ENCODE measurements around the gene RPL27A. TPM values are rescaled to one million over a fixed set of nuclear protein-coding genes. Genes with fewer than 3 reads are reported as not detected.

RPL27A gene
- total and polyA plus RNA-seq, 3 donors from 2014 or later, result 340 to 1,052 (median 586) TPM

DNA sequence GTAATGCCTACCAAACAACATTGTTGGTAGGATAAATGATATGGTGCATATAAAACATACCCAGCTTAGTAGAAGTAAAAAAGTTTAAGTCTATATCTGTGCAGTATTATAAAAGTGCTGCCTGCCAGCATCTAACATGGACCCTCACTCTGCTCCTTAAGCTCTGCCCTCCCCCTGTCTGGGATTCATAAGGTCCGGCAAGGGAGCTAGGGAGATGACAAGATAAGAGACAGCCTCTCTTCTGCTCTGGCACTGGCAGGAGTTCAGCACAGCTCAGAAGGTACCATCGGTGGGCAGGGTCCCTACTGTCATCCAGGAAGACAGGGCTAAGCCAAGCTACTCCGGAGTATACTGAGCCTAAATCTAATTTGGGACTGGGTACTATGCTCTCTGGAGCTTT lies 42.9 kb upstream of the RPL27A start:
- Histone ChIP-seq H3K9me3 (no peaks in the 10 kb centered on the region), H3K27me3 (no peaks in the 10 kb centered on the region), H3K27ac (no peak overlapping the region), H3K4me3 (no peak overlapping the region), H3K4me1 (no peaks in the 10 kb centered on the region), H3K36me3 (ENCODE audit: low read depth, missing control alignments) (no peaks in the 10 kb centered on the region)
- no peak for DNase-seq
- TF ChIP-seq, protein P1, sequence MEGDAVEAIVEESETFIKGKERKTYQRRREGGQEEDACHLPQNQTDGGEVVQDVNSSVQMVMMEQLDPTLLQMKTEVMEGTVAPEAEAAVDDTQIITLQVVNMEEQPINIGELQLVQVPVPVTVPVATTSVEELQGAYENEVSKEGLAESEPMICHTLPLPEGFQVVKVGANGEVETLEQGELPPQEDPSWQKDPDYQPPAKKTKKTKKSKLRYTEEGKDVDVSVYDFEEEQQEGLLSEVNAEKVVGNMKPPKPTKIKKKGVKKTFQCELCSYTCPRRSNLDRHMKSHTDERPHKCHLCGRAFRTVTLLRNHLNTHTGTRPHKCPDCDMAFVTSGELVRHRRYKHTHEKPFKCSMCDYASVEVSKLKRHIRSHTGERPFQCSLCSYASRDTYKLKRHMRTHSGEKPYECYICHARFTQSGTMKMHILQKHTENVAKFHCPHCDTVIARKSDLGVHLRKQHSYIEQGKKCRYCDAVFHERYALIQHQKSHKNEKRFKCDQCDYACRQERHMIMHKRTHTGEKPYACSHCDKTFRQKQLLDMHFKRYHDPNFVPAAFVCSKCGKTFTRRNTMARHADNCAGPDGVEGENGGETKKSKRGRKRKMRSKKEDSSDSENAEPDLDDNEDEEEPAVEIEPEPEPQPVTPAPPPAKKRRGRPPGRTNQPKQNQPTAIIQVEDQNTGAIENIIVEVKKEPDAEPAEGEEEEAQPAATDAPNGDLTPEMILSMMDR (IDR thresholded peaks at IDR 0.05), result no peak
- no peak for TF ChIP-seq POLR2A (IDR thresholded peaks at IDR 0.05)
- WGBS, 2 donors, result 61 to 86% methylated on average over 3 of the region's 3 CpGs
- intact Hi-C loops (cut with DNase I; ENCODE audit: low total_unique reads), result no loop called here

- no peaks in the 10 kb centered on the region for H3K9me3 ChIP-seq
- WGBS, 2 donors, result 65% methylated on average over 5 of the region's 5 CpGs
- intact Hi-C loops (cut with DNase I; ENCODE audit: low total_unique reads), result no loop called here
- no peaks in the 10 kb centered on the region for H3K27me3 ChIP-seq
- no peak for DNase-seq
- H3K27ac ChIP-seq, result no peak overlapping the region
- TF ChIP-seq, protein P1 (IDR thresholded peaks at IDR 0.05), result no peak
- no peaks in the 10 kb centered on the region for H3K36me3 ChIP-seq (ENCODE audit: low read depth, missing control alignments)
- no peaks in the 10 kb centered on the region for H3K4me1 ChIP-seq
- H3K4me3 ChIP-seq, result no peak overlapping the region
Measured at GRCh38 chr11:8640267-8640906, 42.2 kb upstream of the RPL27A start.

DNA sequence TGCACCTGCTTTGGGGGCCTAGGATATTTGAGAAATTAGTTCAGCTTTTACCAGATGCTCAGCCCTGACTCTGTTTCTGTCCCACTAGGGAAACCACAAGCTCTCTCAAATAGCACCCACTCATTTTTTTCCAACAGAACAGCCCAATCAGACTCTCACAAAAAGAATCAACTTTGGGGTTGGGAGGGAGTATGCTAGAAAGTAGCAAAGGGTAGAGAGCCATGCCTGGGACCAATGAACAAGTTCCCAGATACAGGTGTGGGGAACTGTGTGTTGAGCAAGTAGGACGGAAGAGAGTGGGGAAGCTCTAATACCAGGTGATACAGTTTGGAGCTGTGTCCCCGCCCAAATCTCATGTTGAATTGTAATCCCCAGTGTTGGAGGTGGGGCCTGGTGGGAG lies 41.3 kb upstream of the RPL27A start:
- TF ChIP-seq POLR2A (IDR thresholded peaks at IDR 0.05), result no peak
- TF ChIP-seq, protein P1 (IDR thresholded peaks at IDR 0.05), result no peak
- WGBS, 2 donors, result 92 to 97% methylated on average over 2 of the region's 2 CpGs
- no peak overlapping the region for H3K4me3 ChIP-seq
- H3K9me3 ChIP-seq, result no peaks in the 10 kb centered on the region
- no peaks in the 10 kb centered on the region for H3K4me1 ChIP-seq
- intact Hi-C loops (cut with DNase I; ENCODE audit: low total_unique reads), result no loop called here
- H3K36me3 ChIP-seq (ENCODE audit: low read depth, missing control alignments), result no peaks in the 10 kb centered on the region
- no peaks in the 10 kb centered on the region for H3K27me3 ChIP-seq
- no peak overlapping the region for H3K27ac ChIP-seq
- no peak for DNase-seq

DNA sequence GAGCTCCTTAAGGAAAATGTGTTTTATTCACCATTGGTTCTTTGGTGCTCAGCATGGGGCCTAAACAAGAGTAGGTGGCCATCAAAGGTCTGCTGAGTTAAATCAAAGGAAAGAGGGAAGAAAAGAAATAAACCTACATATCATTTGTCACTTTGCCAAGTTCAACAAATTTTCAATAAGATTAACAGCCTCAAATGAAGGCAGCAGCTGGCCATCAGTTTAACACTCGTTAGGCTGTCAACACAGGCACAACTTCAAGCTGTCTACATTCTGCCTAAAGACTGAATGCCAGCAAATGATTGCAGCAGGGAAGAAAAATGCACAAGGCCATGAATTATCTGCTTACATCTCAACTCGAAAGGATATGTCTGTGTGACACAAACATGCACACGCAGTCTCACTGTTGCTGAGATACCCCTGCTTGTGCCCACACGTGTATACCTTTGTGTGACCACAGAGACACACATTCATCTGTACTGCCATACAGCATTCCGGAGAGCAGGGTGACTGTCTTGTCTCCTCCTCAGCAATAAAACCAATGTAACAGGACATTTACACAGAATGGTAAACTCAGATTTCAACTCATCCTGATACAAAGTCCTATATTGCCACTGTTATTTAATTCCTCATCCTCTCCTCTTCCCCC lies 40.3 kb upstream of the RPL27A start:
- Histone ChIP-seq H3K27ac (no peak overlapping the region), H3K4me3 (no peak overlapping the region), H3K4me1 (no peaks in the 10 kb centered on the region), H3K27me3 (no peaks in the 10 kb centered on the region), H3K9me3 (no peaks in the 10 kb centered on the region), H3K36me3 (ENCODE audit: low read depth, missing control alignments) (no peaks in the 10 kb centered on the region)
- intact Hi-C loops (cut with DNase I; ENCODE audit: low total_unique reads), result no loop called here
- DNase-seq, result no peak
- TF ChIP-seq, protein P1 (IDR thresholded peaks at IDR 0.05), result no peak
- no peak for TF ChIP-seq POLR2A (IDR thresholded peaks at IDR 0.05)
- 73 to 77% methylated on average over 5 of the region's 5 CpGs for WGBS, 2 donors

- no peaks in the 10 kb centered on the region for H3K36me3 ChIP-seq (ENCODE audit: low read depth, missing control alignments)
- 93 to 95% methylated on average over 4 of the region's 4 CpGs for WGBS, 2 donors
- H3K27me3 ChIP-seq, result no peaks in the 10 kb centered on the region
- DNase-seq, result no peak
- no peak overlapping the region for H3K27ac ChIP-seq
- intact Hi-C loops (cut with DNase I; ENCODE audit: low total_unique reads), result no loop called here
- no peaks in the 10 kb centered on the region for H3K9me3 ChIP-seq
- H3K4me3 ChIP-seq, result no peak overlapping the region
- TF ChIP-seq, protein P1 (IDR thresholded peaks at IDR 0.05), result no peak
- TF ChIP-seq POLR2A (IDR thresholded peaks at IDR 0.05), result no peak
- no peaks in the 10 kb centered on the region for H3K4me1 ChIP-seq
Measured at GRCh38 chr11:8646873-8647272, 35.7 kb upstream of the RPL27A start.

Measured in testis (tissue), 3 donors.